HFF-Myc (cell line): ENCODE results near the gene DENND4C.
A peak's percentile ranks its signal among the peaks of the same experiment; 100 is the strongest.

ENCODE experiments used
- DNase-seq: peaks from one replicate; pipeline ENCODE4 v3.0.0-alpha.2; 2011; ENCODE audit warnings: low read depth; ENCODE audit errors: extremely low read depth
- H3K4me3 ChIP-seq: replicated peaks from 2 replicates; pipeline ENCODE4 v1.5.1; 2011; ENCODE audit warnings: low read depth, mild to moderate bottlenecking, control low read depth, low read length
- TF ChIP-seq, protein P1 (sequence below): IDR thresholded peaks from 2 replicates; pipeline ENCODE4 v1.5.1; 2012; ENCODE audit warnings: mild to moderate bottlenecking, low read depth, low read length, control low read depth; ENCODE audit errors: missing control alignments

Gene DENND4C

GRCh38 chr9:19223724-19224123, 6.8 kb upstream of the DENND4C start:
- TF ChIP-seq, protein P1, sequence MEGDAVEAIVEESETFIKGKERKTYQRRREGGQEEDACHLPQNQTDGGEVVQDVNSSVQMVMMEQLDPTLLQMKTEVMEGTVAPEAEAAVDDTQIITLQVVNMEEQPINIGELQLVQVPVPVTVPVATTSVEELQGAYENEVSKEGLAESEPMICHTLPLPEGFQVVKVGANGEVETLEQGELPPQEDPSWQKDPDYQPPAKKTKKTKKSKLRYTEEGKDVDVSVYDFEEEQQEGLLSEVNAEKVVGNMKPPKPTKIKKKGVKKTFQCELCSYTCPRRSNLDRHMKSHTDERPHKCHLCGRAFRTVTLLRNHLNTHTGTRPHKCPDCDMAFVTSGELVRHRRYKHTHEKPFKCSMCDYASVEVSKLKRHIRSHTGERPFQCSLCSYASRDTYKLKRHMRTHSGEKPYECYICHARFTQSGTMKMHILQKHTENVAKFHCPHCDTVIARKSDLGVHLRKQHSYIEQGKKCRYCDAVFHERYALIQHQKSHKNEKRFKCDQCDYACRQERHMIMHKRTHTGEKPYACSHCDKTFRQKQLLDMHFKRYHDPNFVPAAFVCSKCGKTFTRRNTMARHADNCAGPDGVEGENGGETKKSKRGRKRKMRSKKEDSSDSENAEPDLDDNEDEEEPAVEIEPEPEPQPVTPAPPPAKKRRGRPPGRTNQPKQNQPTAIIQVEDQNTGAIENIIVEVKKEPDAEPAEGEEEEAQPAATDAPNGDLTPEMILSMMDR = no peak
- H3K4me3 ChIP-seq = no peak overlapping the region
- DNase-seq = no peak

GRCh38 chr9:19224563-19224962, 5.9 kb upstream of the DENND4C start:
- TF ChIP-seq, protein P1 = no peak
- no peak for DNase-seq

GRCh38 chr9:19229595-19230354, 718 bp upstream of the DENND4C start:
- DNase-seq = no peak
- TF ChIP-seq, protein P1 = no peak
- peak overlapping the region; percentile 85 for H3K4me3 ChIP-seq

More at GRCh38 chr9:19224563-19224962, 5.9 kb upstream of the DENND4C start:
- no peak overlapping the region for H3K4me3 ChIP-seq

GRCh38 chr9:19231126-19231903, 822 bp downstream of the DENND4C start:
- no peak for DNase-seq
- TF ChIP-seq, protein P1 = no peak
- H3K4me3 ChIP-seq = peak overlapping the region; percentile 85

DNA sequence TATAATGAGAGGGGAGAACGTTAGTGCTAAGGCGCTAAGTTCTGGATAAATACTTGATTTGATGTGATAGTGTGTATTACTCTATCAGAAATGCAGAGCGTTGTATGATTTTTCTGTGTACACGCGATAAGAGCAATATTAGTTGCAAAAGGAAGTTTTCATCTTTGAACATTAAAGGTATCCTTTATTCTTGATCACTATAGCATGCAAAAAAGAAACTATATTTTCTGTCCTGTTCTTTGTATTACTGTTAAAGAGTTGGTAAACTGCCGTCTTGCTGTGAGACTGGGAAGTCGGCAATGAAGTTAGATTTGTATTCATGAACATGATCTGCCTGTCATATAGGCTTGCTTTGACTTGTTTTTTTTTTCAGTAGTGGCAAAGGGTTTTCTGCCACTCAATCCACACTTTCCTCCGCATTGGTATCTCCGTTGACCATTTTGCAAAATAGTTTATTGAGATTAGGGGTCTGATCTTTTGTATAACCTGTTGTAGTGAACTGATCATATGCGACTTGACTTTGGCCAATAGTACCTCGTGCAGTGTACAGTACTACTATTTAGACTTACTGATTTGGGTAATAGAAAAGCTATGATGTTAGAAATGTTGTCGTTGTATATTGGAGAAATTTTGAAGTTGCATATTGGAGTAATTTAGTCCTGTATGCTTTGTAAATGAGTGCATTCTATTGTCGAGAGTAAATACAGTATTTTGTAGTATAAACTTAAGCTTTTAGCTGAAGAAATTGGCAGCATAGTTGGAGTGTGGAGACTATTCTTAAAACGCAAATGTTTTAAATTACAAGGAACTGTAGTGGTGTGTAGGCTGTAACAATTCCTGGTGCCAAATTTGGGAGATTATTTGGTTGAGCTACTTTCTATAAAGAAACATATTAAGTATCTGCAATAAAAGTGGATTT, 1.7 kb downstream of the DENND4C start:
- DNase-seq = no peak
- TF ChIP-seq, protein P1 = no peak
- H3K4me3 ChIP-seq = peak overlapping the region; percentile 85

- H3K4me3 ChIP-seq = peak overlapping the region; percentile 85
- TF ChIP-seq, protein P1 = no peak
- DNase-seq = no peak
These were observed 2.3 kb downstream of the DENND4C start for GRCh38 chr9:19232823-19233194.
